ENCODE results near the gene THRB. TPM values are rescaled to one million over a fixed set of nuclear protein-coding genes. Genes with fewer than 3 reads are reported as not detected.

THRB gene
- total and polyA plus RNA-seq, 9 of the 15 experiments (the other 6 are each of a cell fraction or from before 2014, with no cell fraction given): 1.7 to 14.9 (median 6.9) TPM

- FAIRE-seq: no peak
- H3K4me2 ChIP-seq (ENCODE audit: insufficient read depth, low read length): no peak overlapping the region
- no peaks in the 10 kb centered on the region for H3K9me3 ChIP-seq (replicated peaks; ENCODE audit: control insufficient read depth, insufficient read depth, low read depth, low read length)
- BruUV-seq (replicated peaks): no TSS peak
- TF ChIP-seq PTTG1 (tag; IDR thresholded peaks at IDR 0.05; ENCODE audit: low read depth): no peak
- no peak for TF ChIP-seq BRF2 (IDR thresholded peaks at IDR 0.05; ENCODE audit: borderline replicate concordance, insufficient read depth, insufficient read length)
- TF ChIP-seq TFE3 (CRISPR knock-in tag; IDR thresholded peaks at IDR 0.05): no peak
- no peak for TF ChIP-seq HBP1 (CRISPR knock-in tag; IDR thresholded peaks at IDR 0.05)
- no peak for TF ChIP-seq TCF7L2 (IDR thresholded peaks at IDR 0.05; ENCODE audit: low read depth, low read length)
- TF ChIP-seq ZBTB1 (CRISPR knock-in tag; IDR thresholded peaks at IDR 0.05; ENCODE audit: borderline replicate concordance, low read depth): no peak
- H3K79me2 ChIP-seq (ENCODE audit: control insufficient read depth, insufficient read depth, low read length): no peaks in the 10 kb centered on the region
- H3K9ac ChIP-seq (ENCODE audit: insufficient read depth in 1 of 2, low read depth in 2 of 2, low read length in 2 of 2): no peak overlapping the region
- no peak overlapping the region for H3K4me3 ChIP-seq
- no peaks in the 10 kb centered on the region for H3K27me3 ChIP-seq (ENCODE audit: control insufficient read depth in 2 of 2, insufficient read depth in 2 of 2, low read length in 2 of 2)
- no peak for ATAC-seq
- H4K20me1 ChIP-seq (replicated peaks; ENCODE audit: control insufficient read depth, insufficient read depth, low read length): no peaks in the 10 kb centered on the region
- no peaks in the 10 kb centered on the region for H3K4me1 ChIP-seq (replicated peaks in 1 of 2; ENCODE audit: control insufficient read depth in 2 of 2, insufficient read depth in 2 of 2, low read length in 2 of 2)
- H2AFZ ChIP-seq (ENCODE audit: low read depth, low read length): no peak overlapping the region
- ChIA-PET CTCF (ENCODE audit: low intra/inter-chr PET ratio) (no interaction called here), POLR2A (no interaction called here)
- WGBS (ENCODE audit: insufficient coverage, low coverage, missing lambda C conversion rate): 22% methylated on average over 2 of the region's 2 CpGs
- intact Hi-C loops (cut with micrococcal nuclease): loop anchor here (10.0 kb wide), 1 partner anchor 257 kb away; no protein-coding TSS in a partner anchor
- H3K36me3 ChIP-seq (ENCODE audit: control insufficient read depth, insufficient read depth, low read length): no peaks in the 10 kb centered on the region
- in situ Hi-C loops (cut with MboI): no loop called here
- H3K9me1 ChIP-seq (ENCODE audit: control insufficient read depth, insufficient read depth, low read length): no peaks in the 10 kb centered on the region
- DNase-seq (ENCODE audit: extremely low read depth in 1 of 4, low spot score in 3 of 4): no peak
- H3K27ac ChIP-seq (ENCODE audit: extremely low read depth, low read depth, low read length): no peak overlapping the region
These were observed 353.1 kb downstream of the THRB start for GRCh38 chr3:24141548-24141947.

All from K562 (cell line).